SH-SY5Y (cell line): ENCODE measurements around the gene ADAT1.

Experiments used
- GATA2 ChIP-seq: IDR thresholded peaks from 2 replicates; pipeline ENCODE4 v1.6.1; 2011; ENCODE audit warnings: mild to moderate bottlenecking, low read depth, low read length
- GATA3 ChIP-seq: IDR thresholded peaks from 2 replicates; pipeline ENCODE4 v1.6.1; 2011; ENCODE audit warnings: low read depth, mild to moderate bottlenecking, low read length, moderate library complexity

DNA sequence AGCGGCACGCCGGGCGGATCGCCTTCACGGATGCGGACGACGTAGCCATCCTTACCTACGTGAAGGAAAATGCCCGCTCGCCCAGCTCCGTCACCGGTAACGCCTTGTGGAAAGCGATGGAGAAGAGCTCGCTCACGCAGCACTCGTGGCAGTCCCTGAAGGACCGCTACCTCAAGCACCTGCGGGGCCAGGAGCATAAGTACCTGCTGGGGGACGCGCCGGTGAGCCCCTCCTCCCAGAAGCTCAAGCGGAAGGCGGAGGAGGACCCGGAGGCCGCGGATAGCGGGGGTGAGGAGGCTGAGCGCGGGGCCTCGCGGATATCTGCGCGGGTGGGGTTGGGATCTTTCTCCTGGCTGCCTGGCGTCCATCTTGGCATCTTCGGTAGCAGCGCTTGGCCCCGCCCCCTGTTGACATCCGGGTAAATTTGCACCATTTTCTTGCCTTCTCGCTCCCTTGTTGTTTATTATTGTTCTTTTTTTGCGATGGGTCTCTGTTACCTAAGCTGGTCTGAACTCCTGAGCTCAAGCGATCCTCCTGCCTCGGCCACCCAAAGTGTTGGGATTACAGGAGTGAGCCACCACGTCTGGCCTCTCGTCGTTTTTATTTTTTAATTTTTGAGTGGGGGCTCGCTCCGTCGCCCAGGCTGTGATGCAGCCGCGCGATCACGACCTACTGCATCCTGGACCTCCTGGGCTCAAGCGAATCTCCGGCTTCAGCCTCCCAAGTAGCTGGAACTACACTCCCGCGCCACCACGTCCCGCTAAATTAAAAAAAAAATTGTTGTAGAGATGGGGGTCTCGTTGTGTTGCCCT is 25.4 kb upstream of the ADAT1 start:
- TF ChIP-seq GATA2, result no peak
- no peak for TF ChIP-seq GATA3
